ENCODE results near the gene DMRTA1.
"Not testable (repeated sequence)": the region's sequence is repeated elsewhere in the genome, so short reads cannot be mapped to it uniquely, and the experiment has no call there.

The DMRTA1 gene

DNA sequence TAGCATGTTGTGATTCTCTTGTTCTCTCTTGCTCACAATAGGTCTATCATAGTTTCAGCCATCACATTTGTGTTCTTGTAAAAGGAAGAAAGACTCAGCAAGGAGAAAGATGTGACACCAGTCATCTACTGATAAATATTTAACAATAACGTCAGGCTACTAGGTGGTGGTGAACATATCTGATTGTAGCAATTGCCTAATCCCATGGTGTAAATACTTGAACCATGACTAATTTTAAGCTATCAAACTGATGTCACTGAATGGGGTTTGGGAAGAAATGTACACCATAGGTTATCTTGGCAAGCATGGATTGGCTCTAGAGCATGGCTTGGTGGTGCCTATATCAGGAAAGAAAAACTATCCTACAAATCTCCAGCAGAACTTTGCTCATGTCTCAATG, 16.6 kb downstream of the DMRTA1 start:
- DNase-seq = no peak

DNA sequence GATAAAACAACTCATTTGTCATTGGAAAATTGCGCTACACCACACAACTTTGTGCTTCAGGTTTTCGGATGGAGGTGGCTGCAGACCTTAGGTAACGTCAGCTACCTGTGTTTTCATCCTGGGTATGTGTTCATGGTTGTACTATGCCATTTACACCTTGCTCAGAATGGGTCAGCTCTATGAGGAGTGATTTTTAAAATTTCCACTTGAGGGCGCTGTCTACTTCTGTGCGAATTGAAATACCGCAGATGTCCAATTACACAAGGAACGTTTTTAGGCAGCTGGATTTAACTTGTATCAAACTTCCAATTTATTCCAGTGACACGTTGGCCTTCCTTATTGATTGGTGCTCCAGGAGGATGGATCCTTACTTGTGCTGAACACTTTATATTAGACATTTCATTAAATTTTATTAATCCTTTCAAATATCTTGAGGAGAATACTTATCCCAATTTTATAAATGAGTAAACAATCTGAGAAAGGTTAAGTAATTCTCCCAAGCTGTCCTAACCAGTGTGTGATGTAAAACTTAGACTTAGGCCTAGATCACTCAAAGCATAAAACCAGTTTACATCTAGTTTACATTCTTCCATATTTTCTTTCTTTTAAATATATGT, 23.4 kb downstream of the DMRTA1 start:
- DNase-seq = peak; percentile 41

DNA sequence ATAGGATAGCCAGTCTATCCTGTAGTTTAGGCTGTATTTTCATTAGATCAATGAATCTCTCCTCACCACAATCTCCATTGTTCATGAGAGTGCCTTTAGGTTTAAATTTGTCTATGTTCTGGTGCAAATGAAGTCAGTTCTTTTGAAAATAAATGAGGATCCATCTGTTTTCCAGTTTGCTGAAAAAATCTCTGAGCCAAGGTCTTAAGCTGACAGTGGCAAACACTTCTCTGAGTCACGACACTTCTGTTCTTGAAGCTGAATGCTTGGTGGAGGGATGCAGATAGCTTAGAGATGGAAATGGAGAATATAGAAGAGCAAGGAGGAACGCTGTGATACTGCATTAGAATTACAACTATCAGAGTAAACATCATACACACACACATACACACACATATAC, 34.9 kb downstream of the DMRTA1 start:
- DNase-seq = no peak

DNA sequence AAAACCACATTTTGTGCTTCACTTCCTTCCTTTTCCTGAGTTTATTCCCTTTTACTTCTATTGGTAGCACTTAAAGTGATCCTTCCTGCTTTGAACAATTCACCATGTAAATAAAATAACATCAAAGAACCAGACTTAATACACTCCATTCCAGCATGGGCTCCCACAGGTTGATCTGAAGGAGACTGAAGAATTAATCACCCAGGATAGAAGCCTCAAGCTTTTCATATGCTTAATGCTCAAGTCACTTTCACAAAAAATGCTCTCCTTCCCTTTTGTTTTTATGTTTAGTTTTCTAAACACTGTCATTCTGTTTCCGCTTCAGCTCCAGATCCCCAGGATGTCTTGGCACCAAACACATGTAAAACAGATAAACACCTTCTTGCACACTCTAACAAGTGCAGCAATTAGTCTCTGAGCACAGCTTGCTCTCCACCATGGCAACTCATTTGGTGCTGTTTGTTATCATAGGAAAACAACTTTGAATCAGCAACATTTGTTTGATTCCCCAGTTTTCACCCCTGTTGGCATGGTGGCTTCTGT, 37.0 kb downstream of the DMRTA1 start:
- DNase-seq = no peak

DNA sequence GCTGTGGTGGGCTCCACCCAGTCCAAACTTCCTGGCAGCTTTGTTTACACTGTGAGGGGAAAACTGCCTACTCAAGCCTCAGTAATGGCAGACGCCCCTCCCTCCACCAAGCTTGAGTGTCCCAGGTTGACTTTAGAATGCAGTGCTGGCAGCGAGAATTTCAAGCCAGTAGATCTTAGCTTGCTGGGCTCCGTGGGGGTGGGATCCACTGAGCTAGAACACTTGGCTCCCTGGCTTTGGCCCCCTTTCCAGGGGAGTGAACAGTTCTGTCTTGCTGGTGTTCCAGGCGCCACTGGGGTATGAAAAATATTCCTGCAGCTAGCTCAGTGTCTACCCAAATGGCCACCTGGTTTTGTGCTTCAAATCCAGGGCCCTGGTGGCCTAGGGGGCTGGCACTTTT, 49.6 kb downstream of the DMRTA1 start:
- not testable (repeated sequence) for DNase-seq
